GM19328 (cell line): Measurements from ENCODE around the gene RPL39L.
"Not testable (repeated sequence)": the region's sequence is repeated elsewhere in the genome, so short reads cannot be mapped to it uniquely, and the experiment has no call there.

Experiments
- ATAC-seq: cut with Tn5 transposase; IDR thresholded peaks from one replicate; pipeline ENCODE4 v1.9.1; 2021; ENCODE audit warnings: mild to moderate bottlenecking, moderate library complexity; ENCODE audit not compliant: unreplicated experiment

Gene RPL39L

DNA sequence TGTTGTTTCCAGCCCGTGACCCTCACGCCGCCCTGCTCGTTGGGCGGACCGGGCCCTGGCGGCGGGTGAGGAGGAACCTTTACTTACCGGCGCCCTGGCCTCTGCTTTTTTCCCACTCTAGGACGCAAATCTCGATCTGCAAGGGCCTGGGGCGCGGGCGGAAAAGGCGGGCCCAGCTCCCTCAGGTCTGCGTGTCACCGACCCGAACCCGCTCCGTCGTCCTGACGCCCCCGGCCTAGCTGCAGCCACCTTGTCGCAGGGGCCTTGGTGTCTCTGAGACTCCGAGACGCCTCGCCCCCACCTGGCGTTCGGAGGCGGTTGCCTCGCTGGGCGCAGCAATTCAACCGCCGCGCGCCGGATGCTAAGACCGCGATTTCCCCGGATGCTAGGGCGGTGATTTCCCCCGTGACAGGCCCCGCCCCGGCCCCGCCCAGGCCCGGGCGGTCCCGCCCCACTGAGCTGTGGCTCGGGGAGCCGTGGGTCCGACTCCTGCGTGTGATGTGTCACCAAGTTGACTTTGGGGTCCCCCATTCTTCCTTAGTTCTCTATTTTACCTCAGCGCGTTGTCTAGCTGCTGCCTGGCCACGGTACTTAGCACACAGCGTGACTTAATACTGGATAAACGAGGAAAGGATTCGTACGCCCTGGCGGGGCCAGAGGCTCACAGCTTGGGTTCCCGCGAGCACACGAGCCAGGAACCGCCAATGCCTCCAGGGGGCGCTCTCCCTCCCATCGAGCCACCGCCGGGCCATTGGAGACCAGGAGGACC lies at the start of gene RPL39L:
Gene RPL39L, minus strand, starts transcription at position 371 of the 769 bp plus-strand sequence. CDS start 18,196 bp downstream, outside the sequence.
- ATAC-seq, result peak; percentile 97

DNA sequence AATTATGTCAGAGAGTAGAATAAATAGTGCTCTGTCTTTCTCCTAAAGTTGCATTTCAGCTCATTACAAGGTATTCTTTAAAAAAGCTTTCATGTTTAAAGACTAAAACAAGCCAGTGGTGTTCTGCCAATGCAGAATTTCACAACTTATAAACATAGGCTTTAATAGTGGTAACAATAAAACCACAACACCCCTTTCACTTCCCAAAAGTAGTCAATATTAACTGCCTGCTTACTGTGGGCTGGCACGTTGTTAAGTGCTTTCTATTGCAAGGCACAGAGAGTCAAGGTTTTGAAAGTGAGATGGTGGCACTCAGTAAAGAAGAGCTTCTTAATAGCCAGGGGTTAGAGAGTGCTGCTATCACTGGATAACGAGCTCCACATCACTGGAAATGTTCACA lies 49.6 kb upstream of the RPL39L start:
- ATAC-seq, result no peak

DNA sequence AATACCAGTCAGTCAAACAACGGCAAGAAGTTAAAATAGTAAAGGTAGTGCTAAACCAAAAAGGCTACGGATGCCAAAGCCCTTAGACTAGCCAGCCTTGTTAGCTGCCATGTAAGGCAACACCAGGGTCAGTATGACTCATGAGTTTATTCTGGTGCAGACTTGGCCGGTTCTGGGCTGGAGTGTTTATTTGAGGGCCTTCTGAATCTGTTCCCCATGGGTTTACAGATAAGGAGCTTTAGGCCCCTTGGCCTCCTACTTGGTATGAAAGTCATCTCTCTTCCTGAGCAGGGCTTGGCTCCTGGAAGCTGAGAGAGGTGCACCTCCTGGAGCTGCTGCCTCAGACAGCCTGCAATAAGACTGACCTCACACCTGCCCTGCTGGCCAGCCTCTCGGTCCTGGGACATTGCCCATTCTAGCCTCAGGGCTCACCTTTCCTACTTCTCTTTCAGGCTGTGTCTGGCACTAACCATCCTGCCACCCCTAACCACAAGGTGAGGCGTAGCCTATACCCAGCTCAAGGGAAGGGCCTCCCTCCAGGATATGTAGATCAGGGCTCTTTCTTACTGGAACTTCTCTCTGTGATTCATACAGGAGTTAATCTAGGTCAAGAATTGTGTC lies 47.6 kb upstream of the RPL39L start:
- ATAC-seq, result no peak

DNA sequence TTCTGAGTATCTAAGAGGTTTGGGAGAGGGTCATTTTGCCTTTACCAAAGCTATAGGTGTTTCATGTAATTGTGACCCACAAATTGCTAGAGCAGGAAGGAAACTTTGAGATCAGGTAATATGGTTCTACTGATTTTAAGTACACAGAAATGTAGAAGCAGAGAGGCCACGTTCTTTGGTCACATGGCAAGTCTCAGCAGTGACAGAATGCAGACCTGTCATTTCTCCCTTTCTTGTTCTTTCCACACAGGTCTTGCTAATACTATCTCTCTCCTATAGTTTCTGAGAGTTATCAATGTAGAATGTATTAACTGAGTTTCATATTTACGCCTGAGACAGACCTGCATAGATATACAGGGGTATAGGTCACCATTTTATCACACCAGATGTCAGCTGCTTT lies 47.1 kb upstream of the RPL39L start:
- ATAC-seq, result no peak

DNA sequence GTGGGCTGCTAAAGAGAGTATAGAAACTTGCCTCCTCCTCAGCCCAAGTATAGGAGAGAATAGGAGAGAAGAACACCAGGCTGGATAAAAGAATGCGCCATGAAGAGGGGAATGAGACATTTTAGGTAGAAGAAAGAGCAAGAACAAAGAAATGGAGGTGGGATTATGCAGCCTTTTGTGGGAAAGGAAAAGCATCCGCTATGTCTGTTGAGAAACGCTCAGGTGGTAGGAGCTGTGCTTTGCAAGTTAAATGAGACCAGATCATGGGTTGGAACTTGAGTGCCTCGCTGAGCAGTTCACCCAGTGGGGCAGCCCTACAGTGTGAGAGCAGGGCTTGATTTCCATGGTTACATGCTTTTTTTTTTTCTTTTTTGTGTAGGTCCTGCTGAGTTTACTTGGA lies 46.5 kb upstream of the RPL39L start:
- no peak for ATAC-seq

DNA sequence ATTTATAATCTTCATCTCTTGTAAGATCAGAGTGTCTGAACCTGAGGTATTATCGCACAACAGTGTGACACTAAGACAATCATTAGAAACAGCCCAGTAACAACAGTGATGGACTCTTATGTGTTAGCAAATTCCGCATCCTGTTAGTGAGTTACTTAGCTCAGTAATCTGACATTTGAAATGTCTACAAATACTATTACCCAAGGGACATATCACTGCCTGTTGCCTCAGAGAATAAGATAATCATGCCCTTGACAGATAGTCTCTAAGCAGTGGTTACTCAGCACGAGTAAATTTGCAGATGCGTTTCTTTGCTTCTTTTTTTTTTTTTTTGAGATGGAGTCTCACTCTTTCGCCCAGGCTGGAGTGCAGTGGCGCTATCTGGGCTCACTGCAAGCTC lies 44.6 kb upstream of the RPL39L start:
- no peak for ATAC-seq

DNA sequence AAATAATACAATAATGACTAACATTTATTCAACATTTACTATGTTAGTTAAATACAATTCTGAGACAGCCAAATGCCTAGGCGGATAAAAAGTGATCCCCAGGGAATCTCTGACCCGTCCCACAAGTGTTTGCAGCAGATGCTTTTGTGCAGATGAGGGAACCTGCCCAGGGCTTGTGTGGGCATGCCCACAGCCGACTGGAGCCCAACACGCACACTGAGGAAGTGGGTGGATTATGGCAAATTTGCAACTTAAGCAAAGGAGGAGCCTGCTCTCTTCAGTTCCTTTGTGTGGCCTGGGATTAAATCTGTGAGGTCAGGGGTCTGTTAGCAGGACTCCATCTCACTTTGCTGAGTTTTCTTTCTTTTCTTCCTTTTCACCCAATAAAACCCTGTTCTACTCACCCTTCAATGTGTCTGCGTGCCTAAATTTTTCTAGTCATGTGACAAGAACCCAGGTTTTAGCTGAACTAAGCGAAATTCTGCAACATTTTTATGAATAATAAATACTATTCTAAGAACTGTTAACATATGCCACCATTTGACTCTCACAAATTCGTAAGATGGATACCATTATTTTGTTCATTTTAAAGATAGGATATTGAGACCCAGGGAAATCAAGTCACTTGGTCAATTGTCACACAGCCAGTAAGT lies 44.0 kb upstream of the RPL39L start:
- no peak for ATAC-seq

DNA sequence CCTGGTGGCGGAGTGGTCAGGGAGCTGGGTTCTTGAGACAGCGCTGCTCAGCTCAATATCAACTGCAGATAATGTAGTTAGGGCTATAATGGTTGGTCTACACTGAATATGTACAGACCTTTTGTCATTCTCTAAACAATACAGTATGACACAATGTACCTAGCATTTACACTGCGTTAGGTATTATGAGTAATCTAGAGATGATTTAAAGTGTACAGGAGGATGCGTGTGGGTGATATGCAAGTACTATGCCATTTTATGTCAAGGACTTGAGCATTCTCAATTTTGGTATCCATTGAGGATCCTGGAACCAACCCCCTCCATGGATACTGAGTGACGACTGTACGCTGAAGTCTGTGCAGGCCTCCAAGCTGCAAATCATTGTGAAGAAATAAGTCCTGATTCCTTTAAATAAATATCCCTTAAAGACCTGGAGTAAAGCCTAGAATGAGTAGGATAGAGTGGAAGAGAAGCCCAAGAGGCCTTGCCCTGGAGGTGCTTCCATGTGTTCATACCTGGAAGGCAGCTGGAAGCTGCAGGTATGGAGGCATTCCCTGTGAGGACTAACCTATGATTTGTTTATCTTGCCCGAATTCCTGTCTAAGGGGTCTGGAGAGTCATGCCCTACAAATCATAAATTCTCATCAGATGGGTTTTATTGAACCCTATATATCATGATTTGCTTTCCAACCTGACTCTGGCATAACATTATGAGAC lies 42.3 kb upstream of the RPL39L start:
- no peak for ATAC-seq

DNA sequence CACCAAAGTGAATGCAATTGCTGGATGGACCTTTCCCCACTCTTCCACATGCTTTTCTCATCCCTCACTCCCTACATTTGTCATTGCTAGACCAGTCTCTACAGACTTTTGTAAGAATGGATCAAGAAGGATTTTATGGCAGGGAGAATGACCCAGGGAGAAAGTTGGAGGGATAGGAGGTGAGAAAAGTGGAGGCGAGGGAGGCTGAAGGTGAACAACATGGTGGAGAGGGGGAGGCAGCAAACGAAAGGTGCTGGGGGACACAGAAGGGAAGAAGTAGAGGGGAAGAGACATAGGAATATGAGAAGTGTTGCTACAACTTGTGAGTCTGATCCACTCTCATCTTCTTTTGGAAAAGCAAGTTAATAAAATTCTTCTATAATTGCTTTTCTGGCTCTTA lies 33.6 kb upstream of the RPL39L start:
- ATAC-seq, result no peak

DNA sequence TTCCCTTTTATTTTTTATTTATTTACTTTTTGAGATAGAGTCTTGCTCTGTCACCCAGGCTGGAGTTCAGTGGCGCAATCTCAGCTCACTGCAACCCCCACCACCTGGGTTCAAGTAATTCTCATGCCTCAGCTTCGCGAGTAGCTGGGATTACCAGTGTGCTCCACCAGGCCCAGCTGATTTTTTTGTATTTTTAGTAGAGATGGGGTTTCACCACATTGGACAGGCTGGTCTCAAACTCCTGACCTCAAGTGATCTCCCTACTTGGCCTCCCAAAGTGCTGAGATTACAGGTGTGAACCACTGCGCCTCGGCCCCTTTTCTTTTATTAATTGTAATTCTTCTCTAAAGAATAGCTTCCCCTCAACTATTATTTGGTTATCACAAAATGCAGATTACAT lies 31.6 kb upstream of the RPL39L start:
- ATAC-seq, result not testable (repeated sequence)

DNA sequence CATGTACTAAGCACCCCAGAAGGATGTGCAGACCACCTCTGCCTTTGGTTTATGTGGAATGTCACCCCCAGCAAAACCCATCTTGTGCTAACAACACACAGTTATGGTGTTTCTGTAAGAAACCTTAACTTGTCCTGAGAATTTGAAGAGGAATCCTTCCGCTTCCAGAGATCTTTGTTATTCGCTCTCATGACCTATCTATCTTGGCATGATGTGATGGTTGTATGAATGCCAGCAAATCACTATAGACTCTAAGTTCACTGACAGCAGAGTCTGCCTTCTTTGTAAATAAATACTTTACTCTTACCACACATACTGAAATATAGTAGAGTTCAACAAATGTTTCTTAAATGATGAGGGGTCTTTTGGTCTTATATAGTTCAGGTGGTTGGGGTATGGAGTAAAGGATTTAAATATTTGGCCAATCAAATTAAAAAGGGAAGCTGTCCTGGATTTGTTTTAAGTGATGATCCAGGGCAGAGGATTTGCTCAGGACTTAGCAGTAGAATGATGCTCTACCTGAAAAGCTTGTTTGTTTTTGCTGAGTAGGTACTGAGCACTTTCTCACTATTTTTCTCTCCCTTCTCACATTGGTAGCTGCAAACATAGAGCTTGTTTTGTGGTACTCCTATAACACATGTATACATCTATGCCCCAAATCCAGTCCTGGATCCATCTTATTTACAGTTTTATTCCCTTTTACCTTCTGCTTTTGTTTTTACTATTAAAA lies 30.1 kb upstream of the RPL39L start:
- no peak for ATAC-seq

DNA sequence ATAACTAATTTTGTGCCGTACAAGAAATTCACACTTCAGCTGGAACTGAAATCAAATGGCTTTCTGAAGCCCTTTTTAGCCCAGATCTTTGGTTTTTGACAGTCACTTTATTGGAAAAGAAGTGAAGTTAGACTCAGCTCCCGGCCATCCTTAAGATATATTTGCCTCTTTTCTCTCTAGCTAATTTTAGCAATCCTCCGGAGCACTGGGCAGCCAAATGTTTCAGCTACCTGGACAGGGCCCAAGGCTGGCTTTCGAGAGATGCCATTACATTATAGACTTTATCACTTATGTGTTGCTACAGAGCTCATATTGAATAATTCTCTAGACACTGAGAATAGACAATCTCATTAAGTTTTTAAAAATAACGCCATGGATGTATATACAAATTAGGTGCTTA lies 28.5 kb upstream of the RPL39L start:
- no peak for ATAC-seq

DNA sequence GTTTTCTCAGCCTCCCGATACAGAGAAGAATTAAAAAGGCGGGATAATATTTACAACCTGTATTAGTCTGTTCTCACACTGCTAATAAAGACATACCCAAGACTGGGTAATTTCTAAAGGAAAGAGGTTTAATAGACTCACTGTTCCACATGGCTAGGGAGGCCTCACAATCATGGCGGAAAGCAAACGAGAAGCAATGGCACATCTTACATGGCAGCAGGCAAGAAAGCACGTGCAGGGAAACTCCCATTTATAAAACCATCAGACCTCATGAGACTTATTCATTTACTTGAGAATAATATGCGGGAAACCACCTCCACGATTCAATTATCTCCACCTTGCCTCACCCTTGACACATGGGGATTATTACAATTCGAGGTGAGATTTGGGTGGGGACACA lies 27.5 kb upstream of the RPL39L start:
- ATAC-seq, result no peak

DNA sequence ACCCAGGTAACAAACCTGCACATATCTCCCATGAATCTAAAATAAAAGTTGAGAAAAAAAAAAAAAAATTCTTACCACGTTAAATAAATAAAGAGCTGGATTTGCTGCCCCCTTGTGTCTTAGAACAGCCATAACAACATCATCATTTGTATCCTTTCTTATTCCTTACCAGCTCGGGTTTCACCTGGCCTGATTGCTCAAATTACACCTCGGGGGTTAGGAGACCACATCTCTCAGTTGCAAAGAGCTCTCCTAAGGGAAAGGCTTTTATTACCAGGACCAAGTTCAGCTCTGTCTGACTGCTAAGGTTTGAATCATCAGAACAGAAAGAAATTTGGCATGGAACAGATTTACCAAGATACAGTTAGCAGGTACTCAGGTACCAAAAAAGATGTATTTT lies 25.8 kb upstream of the RPL39L start:
- no peak for ATAC-seq

DNA sequence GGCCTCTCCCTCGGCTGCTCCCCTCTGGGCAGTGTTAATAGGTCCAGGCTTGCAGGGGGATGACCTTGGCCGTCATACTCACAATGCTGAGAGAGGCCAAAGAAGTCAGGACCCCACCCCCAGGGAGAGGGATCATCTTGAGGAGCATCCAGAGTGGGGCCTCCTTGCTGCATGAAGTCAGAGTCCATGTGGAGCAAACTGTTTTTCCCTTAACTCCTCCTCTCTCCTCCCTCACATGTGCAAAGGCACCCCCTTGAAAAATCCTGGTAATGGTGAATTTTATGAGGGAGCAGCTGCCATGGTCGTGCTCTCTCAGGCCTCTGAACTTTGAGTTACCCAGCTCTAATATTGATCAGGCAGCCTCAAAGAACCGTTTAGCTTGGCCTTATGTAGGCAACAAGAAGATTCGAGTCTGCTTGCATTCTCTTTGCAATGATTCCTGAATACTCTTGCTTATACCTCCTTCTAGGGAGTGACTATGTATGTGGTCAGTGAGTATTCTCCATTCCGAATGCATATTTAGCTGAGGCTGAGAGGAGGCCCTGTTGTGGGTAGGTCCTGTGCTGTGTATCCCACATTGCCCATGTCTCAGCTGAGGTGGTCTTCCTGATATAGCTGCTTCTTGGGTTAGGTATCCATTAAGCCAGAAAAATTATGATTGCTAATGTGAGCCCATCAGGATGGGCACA lies 23.1 kb upstream of the RPL39L start:
- ATAC-seq, result no peak

DNA sequence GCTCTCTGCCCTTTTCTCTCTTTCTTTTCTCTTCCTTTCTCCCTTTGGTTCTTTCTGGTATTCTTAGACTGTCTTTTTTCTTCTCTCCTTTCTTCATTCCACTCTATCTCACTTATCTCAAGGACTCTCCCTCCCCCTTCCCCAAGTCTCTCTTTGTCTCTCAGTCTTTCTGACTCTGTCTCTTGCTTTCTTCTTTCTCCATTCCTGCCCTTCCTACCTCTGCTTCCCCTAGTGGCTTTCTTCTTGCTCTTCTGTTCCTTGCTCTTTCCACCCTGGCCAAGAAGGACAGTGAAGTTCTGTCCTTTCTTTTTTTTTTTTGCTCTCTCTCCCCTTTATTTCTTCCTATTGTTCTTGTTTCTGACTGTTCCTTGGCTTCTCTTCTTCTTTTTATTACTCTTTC lies 22.3 kb upstream of the RPL39L start:
- ATAC-seq, result no peak

DNA sequence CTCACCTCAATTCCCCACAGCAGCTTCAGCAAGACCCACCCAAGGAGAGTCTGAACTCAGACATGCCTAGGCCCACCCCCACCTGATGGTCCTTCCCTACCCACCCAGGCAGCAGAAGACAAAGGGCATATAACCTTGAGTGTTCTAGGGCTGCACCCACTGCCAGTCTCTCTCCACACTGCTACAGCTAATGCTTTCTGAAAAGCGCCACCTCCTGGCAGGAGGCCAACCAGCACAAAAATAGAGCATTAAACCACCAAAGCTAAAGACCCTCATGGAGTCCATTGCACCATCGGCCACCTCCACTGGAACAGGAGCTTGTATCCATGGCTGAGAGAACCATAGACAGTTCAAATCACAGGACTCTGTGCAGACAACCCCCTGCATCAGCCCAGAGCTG lies 11.3 kb upstream of the RPL39L start:
- no peak for ATAC-seq

DNA sequence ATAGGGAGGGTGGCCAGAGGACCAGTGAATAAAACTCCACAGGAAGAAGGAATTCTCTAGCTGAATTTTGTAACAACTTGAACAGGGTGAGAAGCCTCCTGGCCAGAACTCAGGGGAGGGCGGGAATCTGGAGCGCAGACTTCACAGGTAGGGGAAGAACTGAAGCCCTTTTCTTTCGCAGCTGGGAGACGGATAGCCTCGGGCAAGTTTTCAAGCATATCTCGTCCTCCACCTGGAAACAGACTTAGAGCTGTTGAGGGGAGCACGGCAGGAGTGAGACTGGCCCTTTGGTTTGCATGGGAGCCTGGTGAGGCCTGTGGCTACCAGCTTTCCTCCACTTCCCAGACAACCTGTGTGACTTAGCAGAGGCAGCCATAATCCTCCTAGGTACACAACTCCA lies 10.9 kb upstream of the RPL39L start:
- no peak for ATAC-seq

DNA sequence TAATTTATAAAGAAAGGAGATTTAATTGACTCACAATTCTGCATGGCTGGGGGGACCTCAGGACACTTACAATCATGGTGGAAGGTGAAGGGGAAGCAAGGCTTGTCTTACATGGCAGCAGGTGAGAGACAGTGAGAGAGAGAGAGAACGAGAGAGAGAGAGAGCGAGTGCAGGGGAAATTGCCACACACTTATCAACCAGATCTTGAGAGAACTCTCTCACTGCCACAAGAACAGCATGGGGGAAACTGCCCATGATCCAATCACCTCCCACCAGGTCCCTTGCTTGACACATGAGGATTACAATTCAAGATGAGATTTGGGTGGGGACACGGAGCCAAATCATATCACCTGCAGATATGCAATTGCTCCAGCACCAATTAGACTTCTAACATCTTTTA lies 7.1 kb upstream of the RPL39L start:
- ATAC-seq, result no peak

DNA sequence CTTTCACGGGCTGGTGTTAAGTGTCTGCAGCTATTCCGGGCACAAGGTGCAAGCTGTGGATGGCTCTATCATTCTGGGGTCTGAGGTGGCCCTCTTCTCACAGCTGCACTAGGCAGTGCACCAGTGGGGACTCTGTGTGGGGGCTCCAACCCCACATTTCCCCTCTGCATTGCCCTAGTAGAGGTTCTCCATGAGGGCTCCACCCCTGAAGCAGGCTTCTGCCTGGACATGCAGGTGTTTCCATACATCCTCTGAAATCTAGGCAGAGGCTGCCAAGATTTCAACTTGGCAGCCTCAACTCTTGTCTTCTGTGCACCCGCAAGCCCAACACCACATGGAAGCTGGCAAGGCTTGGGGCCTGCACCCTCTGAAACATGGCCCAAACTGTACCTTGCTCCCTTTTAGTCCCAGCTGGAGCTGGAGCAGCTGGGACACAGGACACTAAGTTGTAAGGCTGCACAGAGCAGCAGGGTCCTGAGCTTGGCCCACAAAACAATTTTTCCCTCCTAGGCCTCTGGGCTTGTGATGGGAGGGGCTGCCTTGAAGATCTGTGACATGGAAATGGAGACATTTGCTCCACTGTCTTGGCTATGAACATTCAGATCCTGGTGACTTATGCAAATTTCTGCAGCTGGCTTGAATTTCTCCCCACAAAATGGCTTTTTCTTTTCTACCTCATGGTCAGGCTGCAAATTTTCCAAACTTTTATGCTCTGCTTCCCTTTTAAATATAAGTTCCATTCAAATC lies 6.0 kb upstream of the RPL39L start:
- no peak for ATAC-seq
